NT2/D1 (cell line): Measurements from ENCODE around the gene LTB4R.
A peak's percentile ranks its signal among the peaks of the same experiment; 100 is the strongest.

Experiments used
- DNase-seq: peaks from one replicate; pipeline ENCODE4 v3.0.0-alpha.2; 2011; ENCODE audit warnings: low read depth, low spot score
- H3K27me3 ChIP-seq: 2 replicates; pipeline ENCODE4 v1.6.0; 2011; ENCODE audit warnings: mild to moderate bottlenecking; ENCODE audit not compliant: insufficient read length, insufficient read depth
- H3K36me3 ChIP-seq: 2 replicates; pipeline ENCODE4 v1.6.1; 2011; ENCODE audit warnings: mild to moderate bottlenecking, low read length, mixed read lengths; ENCODE audit not compliant: insufficient read depth, insufficient read length
- H3K4me1 ChIP-seq: 2 replicates; pipeline ENCODE4 v1.5.1; 2011; ENCODE audit not compliant: insufficient read depth, insufficient read length
- H3K4me3 ChIP-seq: 2 replicates; pipeline ENCODE4 v1.5.1; 2011; ENCODE audit warnings: low read depth; ENCODE audit not compliant: insufficient read length
- H3K9ac ChIP-seq: 2 replicates; pipeline ENCODE4 v1.6.0; 2011; ENCODE audit warnings: low read depth; ENCODE audit not compliant: insufficient read length
- H3K9me3 ChIP-seq: 2 replicates; pipeline ENCODE4 v1.5.1; 2011; ENCODE audit warnings: mild to moderate bottlenecking, low read length; ENCODE audit not compliant: insufficient read depth
- SUZ12 ChIP-seq: IDR thresholded peaks from 2 replicates; pipeline ENCODE4 v1.6.1; 2011; ENCODE audit not compliant: insufficient read length, insufficient read depth; ENCODE audit errors: extremely low read depth
- YY1 ChIP-seq: IDR thresholded peaks from 2 replicates; pipeline ENCODE4 v1.6.1; 2011; ENCODE audit not compliant: insufficient read length, insufficient read depth
- ZNF274 ChIP-seq: IDR thresholded peaks from 2 replicates; pipeline ENCODE4 v1.6.1; 2011; ENCODE audit warnings: mild to moderate bottlenecking, low read depth, low read length

LTB4R gene

DNA sequence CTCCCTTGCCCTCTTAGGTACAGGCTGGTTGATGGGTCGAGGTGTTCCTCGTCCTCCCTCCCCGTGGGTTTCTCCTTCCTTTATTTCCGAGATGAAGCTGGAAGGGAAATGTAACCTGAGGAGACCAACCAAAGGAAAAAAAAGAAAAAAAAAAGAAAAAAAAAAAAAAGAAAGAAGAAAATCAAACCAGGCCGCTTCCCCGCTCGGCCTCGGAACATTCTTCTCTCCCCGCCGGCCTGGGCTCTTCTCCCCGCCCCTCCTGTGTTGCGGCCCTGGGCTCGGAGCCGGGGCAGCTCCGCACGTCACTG is 55.1 kb downstream of the LTB4R start:
- H3K9ac ChIP-seq, result peak overlapping the region; percentile 67

GRCh38 chr14:24366721-24367513 is 55.6 kb downstream of the LTB4R start:
- Histone ChIP-seq H3K9ac (peak overlapping the region; percentile 74), H3K4me3 (peak overlapping the region; percentile 47), H3K9me3 (no peaks in the 10 kb centered on the region), H3K4me1 (peaks cover 2% of the 10 kb centered on the region), H3K27me3 (no peaks in the 10 kb centered on the region), H3K36me3 (no peaks in the 10 kb centered on the region)
- peak; percentile 83 for DNase-seq
- TF ChIP-seq ZNF274 (no peak), YY1 (no peak), SUZ12 (no peak)

More for the DNA sequence above, 55.1 kb downstream of the LTB4R start:
- no peak for DNase-seq
- Histone ChIP-seq H3K4me3 (peak overlapping the region; percentile 47), H3K36me3 (no peaks in the 10 kb centered on the region), H3K9me3 (no peaks in the 10 kb centered on the region), H3K4me1 (peaks cover 2% of the 10 kb centered on the region), H3K27me3 (no peaks in the 10 kb centered on the region)
- TF ChIP-seq YY1 (no peak), SUZ12 (no peak), ZNF274 (no peak)
